Panc1 (cell line): Measurements from ENCODE around the gene E2F1.
A peak's percentile ranks its signal among the peaks of the same experiment; 100 is the strongest.

ENCODE experiments used
- POLR2AphosphoS5 ChIP-seq: IDR thresholded peaks from 2 replicates; pipeline ENCODE4 v1.6.1; 2012; ENCODE audit warnings: mild to moderate bottlenecking, low read depth, low read length, moderate library complexity
- REST ChIP-seq, 2 experiments: IDR thresholded peaks; 2 replicates each; pipeline ENCODE4 v1.6.1; 2011 to 2012; ENCODE audit warnings: low read depth in 2 of 2, control low read depth in 1 of 2, low read length in 1 of 2, mild to moderate bottlenecking in 1 of 2, moderate library complexity in 1 of 2; ENCODE audit not compliant: insufficient read depth in 1 of 2
- TF ChIP-seq, protein P1 (sequence below): fragments of 450-650 bp; IDR thresholded peaks from 2 replicates; pipeline ENCODE4 v1.5.1; 2017; ENCODE audit warnings: mild to moderate bottlenecking

- TF ChIP-seq, protein P1, sequence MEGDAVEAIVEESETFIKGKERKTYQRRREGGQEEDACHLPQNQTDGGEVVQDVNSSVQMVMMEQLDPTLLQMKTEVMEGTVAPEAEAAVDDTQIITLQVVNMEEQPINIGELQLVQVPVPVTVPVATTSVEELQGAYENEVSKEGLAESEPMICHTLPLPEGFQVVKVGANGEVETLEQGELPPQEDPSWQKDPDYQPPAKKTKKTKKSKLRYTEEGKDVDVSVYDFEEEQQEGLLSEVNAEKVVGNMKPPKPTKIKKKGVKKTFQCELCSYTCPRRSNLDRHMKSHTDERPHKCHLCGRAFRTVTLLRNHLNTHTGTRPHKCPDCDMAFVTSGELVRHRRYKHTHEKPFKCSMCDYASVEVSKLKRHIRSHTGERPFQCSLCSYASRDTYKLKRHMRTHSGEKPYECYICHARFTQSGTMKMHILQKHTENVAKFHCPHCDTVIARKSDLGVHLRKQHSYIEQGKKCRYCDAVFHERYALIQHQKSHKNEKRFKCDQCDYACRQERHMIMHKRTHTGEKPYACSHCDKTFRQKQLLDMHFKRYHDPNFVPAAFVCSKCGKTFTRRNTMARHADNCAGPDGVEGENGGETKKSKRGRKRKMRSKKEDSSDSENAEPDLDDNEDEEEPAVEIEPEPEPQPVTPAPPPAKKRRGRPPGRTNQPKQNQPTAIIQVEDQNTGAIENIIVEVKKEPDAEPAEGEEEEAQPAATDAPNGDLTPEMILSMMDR = peak; percentile 90; the same call in 1 of the 2 replicates
- TF ChIP-seq POLR2AphosphoS5 (peak; percentile 64), REST (IDR thresholded peaks at IDR 0.05; ENCODE audit: insufficient read depth in 1 of 2, low read depth in 2 of 2, low read length in 1 of 2) (no peak)
Measured at GRCh38 chr20:33653218-33653899, 32.8 kb downstream of the E2F1 start.
